GM23338 (cell line): ENCODE results near the gene SLC9A8.

Experiments used
- CTCF ChIP-seq, 2 experiments: fragments of 200-600 bp in 1 of 2; sonication (generic) in 1 of 2; conservative IDR thresholded peaks; 2 replicates each; pipeline versions ENCODE4 v1.5.1 to v1.6.1; 2016 to 2017; ENCODE audit warnings: antibody characterized with exemption in 2 of 2, low read depth in 2 of 2, mild to moderate bottlenecking in 2 of 2, moderate library complexity in 1 of 2
- EZH2 ChIP-seq: fragments of 200-600 bp; sonication (generic); IDR thresholded peaks from one replicate; pipeline ENCODE4 v1.8.0; 2017; ENCODE audit warnings: antibody characterized with exemption, mild to moderate bottlenecking, low read depth; ENCODE audit not compliant: unreplicated experiment
- JUNB ChIP-seq: IDR thresholded peaks from one replicate; pipeline ENCODE4 v1.6.1; 2016; ENCODE audit warnings: antibody characterized with exemption; ENCODE audit not compliant: unreplicated experiment
- POLR2AphosphoS5 ChIP-seq: IDR thresholded peaks from 2 replicates; pipeline ENCODE4 v1.6.1; 2016; ENCODE audit warnings: antibody characterized with exemption, low read depth
- REST ChIP-seq: IDR thresholded peaks from one replicate; pipeline ENCODE4 v1.6.1; 2018; ENCODE audit warnings: antibody characterized with exemption; ENCODE audit not compliant: unreplicated experiment

- no peak for TF ChIP-seq REST
- TF ChIP-seq CTCF (conservative IDR thresholded peaks at IDR 0.05; ENCODE audit: low read depth in 2 of 2): no peak
- no peak for TF ChIP-seq EZH2
- no peak for TF ChIP-seq POLR2AphosphoS5
- no peak for TF ChIP-seq JUNB
Observed at GRCh38 chr20:49762940-49763766, 49.5 kb upstream of the SLC9A8 start.
